GM18511 (cell line): ENCODE results near the gene PPP6R2.

ENCODE experiments used
- ATAC-seq: cut with Tn5 transposase; IDR thresholded peaks from one replicate; pipeline ENCODE4 v1.9.1; 2021; ENCODE audit warnings: mild to moderate bottlenecking, moderate library complexity; ENCODE audit not compliant: unreplicated experiment

Gene PPP6R2

DNA sequence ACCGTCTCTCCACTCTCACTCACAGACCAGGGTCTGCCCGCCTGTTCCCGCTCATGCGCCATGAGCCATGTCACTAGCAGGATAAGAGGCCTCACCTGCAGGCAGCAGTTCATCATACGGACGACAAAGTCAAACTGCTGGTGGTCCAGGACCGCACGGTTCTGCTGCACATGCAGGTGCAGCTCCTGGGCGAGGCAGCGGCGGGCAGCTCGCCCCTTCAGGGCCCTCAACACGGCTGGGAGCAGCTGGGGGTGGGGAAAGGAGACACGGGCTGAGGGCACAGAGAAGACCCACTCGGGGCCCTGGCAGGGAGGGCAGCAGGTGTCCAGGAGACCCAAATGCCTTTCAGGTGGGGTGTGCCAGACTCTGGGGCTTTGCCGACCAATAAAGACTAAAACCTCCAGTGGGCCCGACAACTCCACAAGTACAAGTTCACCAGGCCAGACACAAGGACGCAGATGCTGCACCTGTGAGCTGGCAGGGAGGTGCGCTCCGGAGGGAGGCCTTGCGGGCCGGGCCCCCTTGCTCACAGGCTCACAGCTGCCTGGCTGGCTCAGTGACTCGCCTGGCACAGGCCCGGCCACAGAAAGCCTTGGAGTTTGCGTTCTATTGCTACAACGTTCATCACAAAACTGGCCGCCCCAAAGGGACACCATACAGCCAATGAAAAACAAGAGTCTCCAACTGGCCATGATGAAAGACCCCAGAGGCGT, 120.2 kb downstream of the PPP6R2 start:
- no peak for ATAC-seq

DNA sequence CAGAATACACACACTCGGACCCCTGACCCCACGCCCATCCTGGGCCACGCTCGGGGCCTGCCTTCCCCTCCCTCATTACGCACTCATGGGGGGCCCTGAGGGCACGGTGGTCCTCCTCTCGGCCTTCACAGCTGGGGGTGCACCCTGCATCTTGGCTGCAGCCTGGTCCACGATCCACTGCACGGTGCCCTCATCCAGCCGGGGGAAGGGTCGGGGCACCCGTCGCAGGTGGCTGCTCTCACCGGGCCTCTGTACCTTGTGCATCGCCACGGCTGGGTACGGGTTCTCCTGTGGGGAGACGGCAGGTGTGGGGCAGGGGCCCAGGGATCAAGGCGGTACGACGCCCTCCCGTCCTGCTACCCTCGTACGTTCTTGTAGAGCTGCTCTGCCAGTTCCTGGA, 121.3 kb downstream of the PPP6R2 start:
- ATAC-seq = no peak

DNA sequence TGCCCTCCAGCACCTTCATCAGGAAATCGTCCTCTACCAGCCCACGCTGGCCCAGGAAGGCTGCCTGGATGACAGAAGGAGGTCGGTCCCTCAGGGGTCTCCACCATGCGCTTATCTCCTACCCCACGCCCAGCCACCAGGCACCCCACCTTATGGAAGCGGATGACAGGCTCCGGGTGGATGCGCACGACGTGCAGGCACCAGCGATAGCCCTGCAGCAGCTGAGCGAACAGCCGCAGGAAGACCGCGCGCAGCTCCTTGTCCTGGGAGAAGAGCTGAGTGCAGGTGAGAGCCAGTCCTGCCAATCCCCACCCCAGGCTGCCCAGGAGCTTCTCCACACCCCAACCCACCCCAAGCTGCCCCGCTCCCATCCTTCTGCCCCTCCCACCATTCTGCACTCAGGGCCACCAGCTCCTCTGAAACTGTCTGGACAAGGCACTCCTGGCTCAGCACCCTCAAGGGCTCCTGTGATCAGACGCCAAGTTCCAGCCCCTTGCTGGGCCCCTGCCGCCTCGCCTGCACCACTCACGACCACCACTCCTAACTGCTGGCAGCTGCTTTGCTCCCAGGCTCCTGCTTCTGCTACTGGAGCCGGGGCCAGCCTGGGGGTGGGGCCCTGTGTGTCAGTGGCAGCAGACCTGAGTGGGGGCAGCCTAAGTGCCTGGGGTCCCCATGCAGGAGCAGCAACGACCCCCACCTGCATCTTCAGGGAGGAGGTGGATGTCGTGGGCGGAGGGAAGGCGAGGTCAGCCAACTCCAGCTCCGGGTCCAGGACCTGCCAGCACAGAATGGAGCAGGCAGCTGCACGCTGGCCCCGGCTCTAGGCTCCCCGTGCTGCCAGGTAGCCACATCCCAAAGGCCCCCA, 122.2 kb downstream of the PPP6R2 start:
- no peak for ATAC-seq

DNA sequence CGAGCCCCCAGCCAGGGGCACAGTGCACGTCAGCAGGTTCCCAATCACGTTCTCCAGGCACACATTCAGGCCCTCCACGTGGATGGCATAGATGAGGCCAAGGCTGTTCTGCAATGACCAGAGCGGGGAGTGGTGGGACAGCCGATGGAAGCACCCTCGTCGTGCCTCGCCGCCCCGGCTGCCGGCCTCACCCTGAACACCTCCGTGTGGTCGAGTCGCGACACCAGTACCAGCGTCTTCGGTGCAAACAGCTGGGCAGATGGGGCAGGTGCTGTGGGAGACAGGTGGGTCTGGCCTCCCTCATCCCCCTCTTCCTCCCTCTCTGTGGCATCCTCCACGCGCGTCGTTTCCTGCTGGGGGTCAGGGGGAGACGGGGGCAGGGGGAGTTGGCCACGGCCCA, 124.2 kb downstream of the PPP6R2 start:
- ATAC-seq = no peak

DNA sequence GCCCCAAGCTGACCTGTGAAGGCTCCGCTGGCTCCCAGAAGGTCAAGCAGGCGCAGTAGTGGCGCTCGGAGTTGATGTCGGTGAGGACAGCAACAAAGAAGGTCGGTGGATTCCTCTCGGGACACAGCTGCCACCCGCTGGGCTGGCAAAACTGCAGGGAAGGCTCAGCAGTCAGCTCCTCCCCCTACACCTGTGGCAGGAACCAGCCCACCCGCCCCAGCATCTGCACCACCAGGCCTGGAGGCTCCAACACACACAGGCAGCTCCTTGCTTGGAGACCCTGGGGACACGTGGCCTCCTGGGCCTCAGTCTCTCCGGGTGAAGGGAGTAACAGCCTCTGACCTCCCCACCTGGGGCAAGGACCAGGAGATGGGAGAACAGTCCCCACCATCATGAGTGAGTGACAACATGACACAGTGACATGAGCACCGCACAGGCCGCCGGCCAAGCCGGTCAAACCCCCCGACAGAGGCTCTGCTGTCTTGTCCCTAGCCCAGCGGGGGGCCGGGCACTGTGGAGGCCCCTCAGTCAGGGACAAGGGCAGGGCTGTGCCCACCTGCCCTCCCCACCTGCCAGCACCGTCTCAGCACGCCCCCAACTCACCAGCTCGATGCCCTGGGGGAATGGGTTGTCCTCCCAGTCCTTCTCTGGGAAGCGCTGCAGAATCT, 124.8 kb downstream of the PPP6R2 start:
- no peak for ATAC-seq

DNA sequence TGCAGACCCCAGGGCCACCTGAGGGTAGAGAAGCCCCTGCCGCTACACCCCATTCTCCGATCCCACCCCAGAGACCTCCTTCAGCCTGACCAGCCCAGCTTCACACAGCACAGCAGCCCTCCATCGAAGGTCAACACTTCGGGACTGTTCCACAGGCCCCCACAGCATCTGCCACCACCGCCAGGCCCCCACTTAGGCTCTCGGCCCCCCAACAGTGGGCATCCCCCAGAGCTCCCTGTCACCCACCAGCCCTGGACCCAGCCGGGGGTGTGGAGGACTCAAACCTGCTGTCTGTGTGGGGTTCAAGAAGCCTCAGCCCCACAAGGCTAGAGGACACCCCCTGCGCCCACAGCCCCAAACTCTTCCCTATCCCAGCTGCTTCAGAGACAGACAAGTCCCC, 125.5 kb downstream of the PPP6R2 start:
- ATAC-seq = no peak

DNA sequence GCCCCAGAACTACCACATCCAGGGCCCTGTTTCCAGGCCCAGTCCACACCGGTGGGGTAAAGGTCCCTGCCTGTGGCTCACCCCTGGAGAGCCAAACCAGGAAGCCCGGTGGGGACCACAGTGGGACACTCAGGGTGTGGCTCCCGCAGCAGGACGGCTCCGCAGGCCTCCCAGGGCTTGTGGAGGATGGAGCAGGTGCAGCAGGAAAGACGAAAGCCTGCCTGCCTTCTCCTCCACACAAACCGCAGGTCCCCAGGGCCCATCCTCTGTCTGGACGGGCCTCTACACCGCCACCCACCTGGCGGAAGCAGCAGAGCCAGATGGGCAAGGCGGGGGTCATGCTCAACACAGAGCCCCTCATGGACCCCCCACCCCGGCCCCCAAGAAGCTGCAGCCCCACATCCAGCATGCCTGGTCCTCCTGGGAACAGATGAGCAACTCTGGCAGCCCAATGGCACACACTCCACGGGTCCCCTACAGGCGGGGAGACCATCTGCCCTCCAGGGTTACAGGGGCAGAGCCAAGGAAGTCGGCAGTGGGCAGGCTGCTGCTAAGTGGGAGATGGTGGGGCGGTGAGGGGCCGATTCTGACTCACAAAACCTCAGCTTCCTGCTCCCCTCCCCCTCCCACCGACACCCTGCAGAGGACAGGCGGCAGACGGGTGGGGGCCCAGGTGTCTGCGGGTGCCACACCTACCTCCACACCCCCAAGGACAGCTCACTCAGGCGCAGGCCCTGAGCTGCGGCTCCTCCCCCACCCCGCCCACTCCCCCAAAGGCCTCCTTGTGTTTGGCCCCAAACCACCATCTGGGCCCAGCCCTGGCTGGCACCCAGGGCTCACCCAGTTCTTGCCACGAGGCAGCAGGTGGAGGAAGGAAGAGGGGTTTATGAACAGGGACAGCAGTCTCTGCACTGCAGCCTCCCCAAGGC, 126.5 kb downstream of the PPP6R2 start:
- peak; percentile 73 for ATAC-seq

DNA sequence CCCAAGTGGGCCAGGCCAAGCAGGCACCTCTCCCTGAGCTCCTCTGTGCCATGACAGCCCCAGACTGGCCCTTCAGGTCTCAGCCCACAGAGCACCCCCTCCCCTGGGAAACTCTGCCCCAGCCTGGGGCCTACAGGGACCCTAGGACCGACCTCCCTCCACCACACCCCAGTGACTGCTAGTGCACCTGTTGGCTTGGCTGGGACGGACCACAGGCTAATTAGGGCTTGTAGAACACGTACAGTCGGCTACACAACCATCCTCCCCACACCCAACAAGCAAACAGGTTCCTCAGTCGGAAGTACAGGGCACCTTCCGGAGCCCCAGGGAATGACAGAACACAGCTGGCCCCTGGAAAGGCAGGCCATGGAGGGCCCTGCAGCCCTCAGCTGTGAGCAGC, 127.4 kb downstream of the PPP6R2 start:
- ATAC-seq = no peak

DNA sequence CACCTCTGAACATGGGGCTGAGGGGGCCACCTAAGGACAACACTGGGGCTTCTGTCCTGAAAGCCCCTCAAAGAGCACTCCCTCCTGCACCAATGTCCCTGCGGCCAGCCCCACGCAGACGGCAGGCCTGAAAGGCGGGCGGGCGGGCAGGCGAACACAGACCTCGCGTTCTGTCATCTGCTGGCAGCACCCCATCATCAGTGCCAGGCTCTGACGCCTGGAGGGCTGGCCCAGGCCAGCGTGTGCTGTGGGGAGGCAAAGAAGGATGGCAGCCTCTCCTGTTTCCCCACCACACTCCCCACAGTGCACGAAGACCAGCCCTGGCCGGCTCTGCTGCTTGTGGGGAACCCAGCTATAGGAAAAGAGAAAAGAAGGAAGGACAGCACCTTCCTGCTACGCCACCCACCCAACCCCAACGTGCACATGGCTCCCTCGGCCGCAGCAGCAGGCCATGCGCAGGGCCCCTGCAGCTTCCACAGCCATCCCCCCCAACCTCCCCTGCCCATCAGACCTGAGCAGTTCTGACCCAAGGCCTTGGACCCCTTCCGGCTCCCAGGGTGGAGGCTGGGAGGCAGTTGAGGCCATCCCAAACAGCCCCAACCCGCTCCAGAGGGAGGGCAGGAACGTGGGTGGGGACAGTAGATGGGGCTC, 128.2 kb downstream of the PPP6R2 start:
- ATAC-seq = no peak

DNA sequence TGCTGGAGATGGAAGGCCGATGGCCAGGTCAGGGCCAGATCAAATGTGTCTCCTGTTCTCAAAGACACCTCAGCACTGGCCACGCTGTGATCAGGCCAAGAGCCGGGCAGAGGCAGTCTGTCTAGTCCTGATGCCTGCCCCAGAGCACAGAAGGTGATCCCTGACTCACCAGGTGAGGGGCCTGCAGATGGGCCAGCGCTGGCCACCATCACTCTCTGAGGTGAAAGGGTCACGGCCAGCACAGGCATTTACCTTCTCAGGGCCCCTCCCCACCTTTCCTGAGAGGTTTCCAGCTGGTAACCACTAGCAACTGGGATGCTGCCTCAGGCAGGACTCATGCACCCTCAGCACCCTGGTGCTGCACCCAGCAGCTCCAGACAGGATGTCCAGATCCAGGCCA, 128.8 kb downstream of the PPP6R2 start:
- ATAC-seq = no peak

DNA sequence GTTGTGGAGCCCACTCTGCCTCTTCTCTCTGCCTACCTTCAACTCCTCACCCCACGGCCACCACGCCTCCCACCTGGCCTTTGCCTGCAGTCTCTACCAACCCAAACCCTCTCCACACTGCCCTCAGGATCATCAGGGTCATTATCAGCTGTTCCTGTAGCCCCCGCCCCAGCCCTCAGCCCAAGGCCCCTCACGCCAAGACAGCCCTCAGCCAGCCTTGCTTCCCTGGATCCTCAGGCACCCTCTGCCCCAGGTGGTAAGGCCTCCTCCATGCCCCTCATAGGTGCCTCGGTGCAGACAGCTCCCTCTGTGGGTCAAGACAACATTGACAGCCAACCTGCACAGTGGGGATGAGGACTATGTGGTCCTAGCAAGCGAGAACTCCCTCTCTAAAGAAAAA, 130.0 kb downstream of the PPP6R2 start:
- no peak for ATAC-seq

DNA sequence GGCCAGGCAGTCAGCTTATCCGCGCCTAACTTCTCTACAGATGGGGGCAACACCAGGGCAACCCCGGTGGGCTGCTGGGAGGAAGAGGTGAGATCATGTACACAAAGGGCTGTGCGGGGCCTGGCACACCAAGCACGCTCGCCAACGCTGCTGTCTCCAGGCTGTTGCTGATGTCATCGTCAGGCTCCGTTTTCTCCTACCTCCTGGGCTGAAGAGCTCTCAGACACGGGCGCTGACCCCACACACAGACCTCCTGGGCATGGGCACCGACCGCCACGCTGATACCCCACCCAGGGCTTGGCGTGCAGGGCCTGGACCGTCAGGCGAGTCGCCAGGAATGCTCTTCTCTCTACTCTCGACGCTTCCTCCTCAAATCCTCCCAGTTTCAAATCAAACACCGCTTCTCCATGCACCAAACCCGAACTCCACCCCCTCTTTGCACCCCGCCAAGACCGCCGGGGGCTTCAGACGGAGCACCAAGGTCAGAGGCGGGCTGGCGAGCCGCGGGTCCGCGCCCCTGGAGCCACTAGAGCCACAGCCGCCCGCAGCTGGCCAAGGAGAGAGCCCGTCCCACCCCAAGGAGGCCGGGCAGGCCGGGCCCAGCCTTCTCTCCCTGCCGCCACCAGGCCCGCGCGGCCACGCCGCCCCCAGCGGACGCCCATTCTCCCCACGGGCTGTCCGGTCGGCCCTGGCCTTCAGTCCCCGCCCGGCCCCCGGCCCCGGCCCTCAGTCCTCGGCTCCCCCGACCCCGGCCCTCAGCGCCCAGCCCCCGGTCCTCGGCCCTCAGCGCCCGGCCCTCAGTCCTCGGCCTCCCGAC, 130.9 kb downstream of the PPP6R2 start:
- no peak for ATAC-seq

DNA sequence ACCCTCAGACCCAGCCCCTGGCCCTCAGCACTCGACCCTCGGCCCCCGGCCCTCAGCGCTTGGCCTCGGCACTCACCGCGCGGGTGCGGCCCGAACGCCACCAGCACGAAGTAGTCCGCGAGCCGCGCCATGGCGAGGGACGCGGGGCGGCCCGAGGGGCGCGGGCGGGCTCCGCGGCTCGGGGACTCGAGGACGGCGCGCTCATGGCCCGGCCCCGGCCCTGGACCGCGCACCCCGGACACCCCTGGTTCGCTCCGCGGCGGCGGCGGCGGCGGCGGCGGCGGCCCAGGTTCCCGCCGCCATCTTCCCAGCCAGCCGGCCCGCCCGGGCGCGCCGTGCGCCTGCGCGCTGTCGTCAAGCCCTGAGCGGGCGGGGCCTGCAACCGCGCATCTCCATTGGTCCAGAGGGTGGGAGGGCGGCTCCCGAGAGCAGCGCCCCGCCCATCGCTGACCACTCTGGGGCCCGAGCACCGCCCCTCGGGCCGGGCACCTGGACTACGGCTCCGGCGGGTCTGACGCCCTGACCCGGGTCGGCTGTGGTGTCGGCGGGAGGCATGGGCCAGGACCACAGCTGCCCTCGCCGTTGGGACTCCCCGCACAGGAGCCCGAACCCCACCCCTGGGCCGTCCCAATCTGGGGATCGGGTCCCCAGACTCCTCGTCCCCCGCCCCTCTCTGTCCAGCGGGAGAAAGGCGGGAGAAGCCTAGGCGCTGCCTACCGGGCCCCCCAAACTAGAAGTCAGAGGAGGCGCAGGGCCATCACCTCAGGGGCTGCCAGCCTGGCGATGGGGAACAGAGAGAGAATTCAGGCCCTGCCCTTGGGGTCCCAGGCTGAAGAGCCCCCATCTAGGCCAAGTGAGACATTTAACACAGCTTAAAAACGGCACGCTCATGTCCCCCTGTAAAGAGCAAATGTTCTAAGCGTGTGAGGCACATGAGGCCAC, 131.9 kb downstream of the PPP6R2 start, which contains the start of gene SBF1:
Gene SBF1 (minus strand): TSS at position 326 of the 942 bp plus-strand sequence. CDS start 195 bp downstream, at position 131.
- peak; percentile 62 for ATAC-seq

DNA sequence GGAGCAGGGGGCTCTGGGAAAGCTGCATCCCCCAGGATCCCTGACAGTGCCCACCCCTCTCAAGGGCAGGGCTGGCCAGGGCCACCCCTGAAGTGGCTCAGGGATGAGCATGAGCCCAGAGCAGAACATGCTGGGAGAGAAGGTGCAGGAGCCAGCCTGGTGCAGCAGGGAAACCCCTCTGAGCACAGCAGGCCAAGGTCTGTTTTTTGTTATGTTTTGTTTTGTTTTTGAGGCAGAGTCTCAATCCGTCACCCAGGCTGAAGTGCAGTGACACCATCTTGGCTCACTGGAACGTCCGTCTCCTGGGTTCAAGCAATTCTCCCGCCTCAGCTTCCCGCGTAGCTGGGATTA, 132.5 kb downstream of the PPP6R2 start:
- no peak for ATAC-seq

DNA sequence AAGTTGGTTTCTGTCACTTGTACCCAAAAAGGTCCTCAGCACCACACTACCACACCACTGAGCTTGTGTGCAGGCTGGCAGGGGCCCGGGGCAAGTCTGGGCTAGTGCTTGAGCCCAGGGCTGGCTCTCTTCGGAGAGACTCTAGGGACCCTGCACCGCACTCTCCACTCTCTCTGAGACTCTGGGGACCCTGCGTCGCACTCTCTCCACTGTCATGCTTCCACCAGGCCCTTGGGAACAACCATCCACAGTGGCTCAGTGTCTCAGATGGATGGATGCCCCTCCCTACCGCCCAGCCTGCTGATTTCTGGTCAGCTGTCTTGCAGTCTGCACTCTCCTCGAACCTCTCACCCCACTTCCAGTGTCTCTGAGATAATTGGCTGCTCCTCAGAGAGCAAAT, 133.7 kb downstream of the PPP6R2 start:
- ATAC-seq = no peak

DNA sequence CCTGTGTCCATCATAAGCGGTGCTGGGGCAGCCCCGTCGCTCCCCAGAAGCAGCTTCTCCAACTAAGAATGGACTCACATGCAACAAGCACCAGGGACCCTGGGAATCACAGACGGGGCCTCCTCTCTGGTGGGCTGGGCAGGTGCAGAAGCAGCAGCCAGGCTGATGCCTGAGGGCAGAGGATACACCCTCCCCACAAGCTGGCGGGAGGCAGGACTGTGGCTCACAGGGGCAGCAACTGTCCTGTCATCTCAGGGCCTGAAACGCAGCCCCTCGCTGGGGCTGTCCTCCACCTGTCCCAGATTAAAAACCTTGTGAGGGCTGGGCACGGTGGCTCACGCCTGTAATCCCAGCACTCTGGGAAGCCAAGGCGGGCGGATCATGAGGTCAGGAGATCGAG, 134.8 kb downstream of the PPP6R2 start:
- ATAC-seq = no peak

DNA sequence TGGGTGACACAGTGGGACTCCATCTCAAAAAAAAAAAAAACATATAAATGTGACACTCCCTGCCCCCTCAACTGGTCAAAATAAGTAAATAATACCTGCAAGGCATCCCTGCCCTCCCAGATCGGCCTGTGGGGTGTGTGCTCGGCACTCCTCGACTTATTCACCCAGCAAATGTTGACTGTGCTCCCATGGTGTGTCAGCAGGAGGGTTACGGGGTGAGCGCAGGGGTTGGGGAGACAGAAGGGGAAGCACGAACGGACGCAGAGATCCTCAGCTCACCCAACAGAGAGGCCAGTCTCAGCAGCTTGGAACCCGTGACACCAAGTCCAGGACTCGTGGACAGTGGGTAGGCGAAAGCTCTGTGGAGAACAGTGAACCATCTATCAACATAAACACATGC, 136.6 kb downstream of the PPP6R2 start:
- no peak for ATAC-seq

DNA sequence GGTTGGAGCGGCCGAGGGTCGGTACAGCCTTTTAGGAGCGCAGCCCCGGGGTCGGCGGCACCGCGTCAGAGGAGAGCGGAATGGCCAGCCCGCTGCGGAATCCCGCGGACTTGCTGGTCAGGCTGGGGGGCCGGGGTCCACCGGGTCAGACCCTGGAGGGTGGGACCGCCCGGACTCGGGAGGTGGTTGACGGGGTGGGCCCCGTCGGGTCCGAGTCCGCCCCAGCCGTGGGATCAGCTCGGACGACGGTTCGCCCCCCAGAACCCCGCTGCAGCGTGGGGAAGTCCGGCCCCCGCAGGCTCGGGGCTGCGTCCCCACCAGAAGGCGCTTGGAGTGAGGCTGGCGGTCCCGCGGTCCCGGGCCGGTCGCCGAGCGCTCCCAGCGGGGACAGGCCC, 137.9 kb downstream of the PPP6R2 start:
- ATAC-seq = no peak
